IPS-18c (cell line): Measurements from ENCODE around the gene LMTK3.
"Not testable (repeated sequence)": the region's sequence is repeated elsewhere in the genome, so short reads cannot be mapped to it uniquely, and the experiment has no call there.

Experiments used
- H3K4me3 ChIP-seq: 2 replicates; pipeline ENCODE4 v1.7.0; 2013; ENCODE audit warnings: low read depth, mild to moderate bottlenecking, low read length, moderate library complexity; ENCODE audit not compliant: insufficient read depth
- H3K9me3 ChIP-seq: one replicate; pipeline ENCODE4 v1.6.1; 2013; ENCODE audit warnings: mild to moderate bottlenecking, low read length, moderate library complexity; ENCODE audit not compliant: control insufficient read depth, insufficient read depth

Gene LMTK3

DNA sequence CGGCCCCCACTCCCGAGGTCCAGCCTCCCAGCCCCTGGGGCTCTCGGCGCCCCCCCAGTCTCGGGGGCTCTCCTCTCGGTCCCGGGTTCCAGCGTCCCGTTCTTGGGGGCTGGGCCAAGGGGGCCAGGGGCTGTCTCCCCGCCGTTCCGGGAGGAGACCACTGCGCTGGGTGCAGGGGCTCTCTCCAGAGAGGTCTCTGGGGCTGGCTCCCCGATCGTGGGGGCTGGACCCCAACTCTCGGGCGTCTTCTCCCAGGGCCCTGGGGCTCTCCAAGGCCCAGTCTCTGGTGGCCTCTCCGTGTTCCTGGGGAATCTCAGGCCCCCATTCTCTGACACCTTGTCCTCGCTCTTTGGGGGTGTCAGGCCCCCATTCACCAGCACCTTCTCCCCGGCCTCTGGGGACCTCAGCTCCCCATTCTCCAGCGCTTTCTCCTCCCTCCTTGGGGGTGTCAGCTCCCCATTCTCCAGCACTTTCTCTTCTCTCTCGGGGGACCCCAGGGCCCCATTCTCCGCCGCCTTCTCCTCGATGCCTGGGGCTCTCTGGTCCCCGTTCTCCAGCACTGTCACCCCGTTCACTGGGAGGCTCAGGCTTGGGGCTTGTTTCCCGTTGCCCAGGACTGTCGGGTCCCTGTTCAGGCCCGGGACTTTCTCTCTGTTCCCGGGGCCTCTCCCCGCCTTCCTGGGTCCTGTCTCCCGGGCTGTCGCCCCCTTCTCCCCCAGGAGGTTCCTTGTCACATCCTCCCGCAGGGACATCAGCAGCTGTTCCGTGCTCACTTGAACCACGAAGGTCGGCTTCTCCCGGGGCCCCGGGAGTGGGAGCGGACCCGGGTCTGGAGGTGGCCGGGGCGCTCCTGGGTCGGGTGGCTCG, 13.7 kb downstream of the LMTK3 start:
- Histone ChIP-seq H3K9me3 (no peaks in the 10 kb centered on the region), H3K4me3 (no peak overlapping the region)

DNA sequence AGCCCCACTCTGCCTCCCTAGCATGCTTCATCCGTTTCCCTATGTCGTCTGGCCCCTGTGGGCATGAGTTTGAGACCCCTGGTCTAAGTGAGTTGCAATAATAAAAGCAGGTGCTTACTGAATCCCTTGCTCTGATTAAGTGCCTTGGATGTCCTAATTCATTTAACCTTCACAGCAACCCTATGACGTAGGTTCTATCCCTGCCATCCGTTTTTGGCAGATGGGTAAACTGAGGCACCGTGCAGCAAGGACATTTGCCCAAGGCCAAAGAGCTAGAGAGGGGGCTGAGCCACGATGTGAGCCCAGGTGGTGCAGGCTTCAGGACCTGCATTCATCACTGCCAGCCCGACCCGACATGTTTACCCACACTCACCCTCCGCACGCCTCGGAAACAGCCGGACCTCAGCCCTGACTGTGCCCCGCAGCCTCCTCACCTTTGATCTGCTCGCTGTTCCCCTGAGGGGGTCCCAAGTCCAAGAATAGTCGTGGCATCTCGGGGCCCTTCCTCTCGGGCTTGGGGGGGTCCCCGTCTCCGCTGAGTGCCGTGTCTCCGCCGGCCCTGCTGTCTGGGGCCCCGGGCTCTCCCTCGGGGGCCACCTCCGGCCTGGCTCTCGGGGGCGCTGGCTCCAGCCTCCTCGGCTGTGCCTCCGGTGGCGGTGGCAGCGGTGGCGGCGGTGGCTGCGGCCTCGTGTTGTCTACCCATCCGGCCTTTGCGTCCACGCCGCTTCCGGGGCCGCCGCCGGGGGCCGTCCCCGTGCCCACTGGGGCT, 14.5 kb downstream of the LMTK3 start:
- H3K4me3 ChIP-seq: no peak overlapping the region
- no peaks in the 10 kb centered on the region for H3K9me3 ChIP-seq

DNA sequence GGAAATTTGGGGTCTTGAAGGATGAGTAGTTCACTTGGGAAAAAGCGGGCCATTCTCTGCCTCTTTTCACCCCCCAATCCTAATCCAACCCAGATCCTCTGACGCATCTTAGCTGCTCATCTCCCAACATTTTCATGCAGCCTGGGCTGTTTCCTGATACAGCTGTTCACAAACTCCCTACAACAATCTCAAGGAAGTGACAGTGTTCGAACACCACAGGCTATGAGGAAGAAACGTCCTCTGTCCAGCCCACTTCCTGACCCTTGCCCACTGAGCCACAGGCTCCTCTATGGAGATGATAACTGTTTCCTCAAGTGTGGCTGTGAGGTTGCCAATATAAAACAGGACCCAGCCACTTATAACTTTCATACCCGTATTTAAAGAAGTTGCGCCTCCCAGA, 16.2 kb downstream of the LMTK3 start:
- H3K9me3 ChIP-seq: peaks cover 2% of the 10 kb centered on the region
- H3K4me3 ChIP-seq: no peak overlapping the region

DNA sequence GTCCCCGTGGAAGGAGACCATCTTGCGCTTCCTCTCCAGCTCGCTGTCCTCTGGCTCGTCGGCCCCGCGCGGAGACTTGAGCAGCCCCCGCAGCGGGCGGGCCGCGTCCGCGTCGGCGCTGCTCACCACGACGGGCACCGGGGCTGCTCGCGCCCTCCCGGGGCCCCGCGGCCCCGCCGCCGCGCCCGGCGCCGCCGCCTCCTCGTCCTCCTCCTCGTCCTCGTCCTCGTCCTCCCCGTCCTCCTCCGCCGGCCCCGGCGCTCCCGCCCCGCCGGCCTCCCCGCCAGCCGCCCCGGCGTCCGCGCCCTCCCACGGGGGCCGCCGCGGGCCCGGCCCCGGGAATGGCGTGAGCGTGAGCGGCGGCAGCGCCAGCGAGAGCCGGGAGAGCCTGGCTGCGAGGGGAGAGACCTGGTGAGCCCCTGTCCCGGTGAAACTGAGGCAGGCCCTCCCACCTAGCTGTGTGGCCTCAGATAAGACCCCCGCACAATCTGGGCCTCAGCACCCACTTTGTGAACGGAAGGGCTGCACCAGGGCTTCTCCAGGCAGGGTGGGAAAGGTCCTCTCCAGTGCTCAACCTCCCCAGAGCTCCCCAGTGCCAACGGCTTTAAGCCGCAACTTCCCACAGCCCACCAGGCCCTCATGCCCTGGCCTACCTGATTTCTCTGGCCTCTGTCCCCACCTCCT, 17.8 kb downstream of the LMTK3 start:
- peak overlapping the region; percentile 62 for H3K4me3 ChIP-seq

DNA sequence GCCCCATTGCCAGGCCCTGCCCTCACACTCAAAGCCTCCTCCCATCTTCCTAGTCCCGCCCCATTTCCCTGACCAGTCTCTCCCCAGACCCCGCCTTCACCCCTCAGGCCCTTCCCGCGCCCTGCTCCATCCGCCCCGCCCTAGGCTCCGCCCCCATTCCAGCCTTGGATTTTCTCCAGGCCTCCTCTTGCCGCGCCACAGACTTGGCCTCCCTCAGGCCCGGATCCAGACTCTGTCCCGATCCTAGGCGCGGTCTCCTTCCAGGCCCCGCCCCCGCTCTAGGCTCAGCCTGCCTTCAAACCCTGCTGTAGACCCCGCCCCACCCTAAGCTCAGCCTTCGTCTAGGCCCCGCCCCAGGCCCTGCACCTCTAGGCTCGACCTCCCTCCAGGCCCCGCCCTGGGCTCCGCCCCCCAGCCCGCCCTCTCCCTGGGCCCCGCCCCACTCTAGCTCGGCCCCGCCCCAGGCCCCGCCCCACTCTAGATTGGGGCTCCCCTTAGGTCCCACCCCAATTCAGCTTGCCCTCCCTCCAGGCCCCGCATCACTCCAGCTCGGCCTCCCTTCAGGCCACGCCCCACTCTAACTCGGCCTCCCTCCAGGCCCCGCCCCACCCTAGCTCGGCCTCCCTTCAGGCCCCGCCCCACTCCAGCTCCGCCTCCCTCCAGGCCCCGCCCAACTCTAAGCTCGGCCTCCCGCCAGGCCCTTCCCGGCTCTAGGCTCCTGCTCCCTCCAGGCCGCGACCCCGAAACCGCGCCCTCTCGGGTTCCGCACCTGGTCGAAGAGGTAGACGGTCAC, 18.5 kb downstream of the LMTK3 start:
- Histone ChIP-seq H3K4me3 (peak overlapping the region; percentile 62), H3K9me3 (peaks cover 2% of the 10 kb centered on the region)

More for the DNA sequence above, 17.8 kb downstream of the LMTK3 start:
- H3K9me3 ChIP-seq: peaks cover 2% of the 10 kb centered on the region

DNA sequence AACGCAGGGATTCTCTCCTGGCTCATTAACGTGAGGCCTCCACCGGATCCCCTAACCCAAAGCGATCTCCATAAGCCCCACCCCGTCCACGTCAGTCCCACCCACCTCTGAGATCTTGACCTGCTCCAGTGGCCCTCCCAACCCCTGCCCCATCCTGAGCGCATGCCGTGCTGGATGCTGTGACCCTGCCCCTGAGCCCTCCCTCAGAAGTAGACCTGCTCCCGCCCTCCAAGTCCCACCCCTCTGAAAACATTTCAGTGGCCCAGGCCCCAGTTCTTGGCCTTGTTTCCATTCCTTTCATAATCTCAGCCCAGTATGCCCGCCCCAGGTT, 19.9 kb downstream of the LMTK3 start:
- Histone ChIP-seq H3K4me3 (peak overlapping the region; percentile 47), H3K9me3 (peaks cover 2% of the 10 kb centered on the region)

DNA sequence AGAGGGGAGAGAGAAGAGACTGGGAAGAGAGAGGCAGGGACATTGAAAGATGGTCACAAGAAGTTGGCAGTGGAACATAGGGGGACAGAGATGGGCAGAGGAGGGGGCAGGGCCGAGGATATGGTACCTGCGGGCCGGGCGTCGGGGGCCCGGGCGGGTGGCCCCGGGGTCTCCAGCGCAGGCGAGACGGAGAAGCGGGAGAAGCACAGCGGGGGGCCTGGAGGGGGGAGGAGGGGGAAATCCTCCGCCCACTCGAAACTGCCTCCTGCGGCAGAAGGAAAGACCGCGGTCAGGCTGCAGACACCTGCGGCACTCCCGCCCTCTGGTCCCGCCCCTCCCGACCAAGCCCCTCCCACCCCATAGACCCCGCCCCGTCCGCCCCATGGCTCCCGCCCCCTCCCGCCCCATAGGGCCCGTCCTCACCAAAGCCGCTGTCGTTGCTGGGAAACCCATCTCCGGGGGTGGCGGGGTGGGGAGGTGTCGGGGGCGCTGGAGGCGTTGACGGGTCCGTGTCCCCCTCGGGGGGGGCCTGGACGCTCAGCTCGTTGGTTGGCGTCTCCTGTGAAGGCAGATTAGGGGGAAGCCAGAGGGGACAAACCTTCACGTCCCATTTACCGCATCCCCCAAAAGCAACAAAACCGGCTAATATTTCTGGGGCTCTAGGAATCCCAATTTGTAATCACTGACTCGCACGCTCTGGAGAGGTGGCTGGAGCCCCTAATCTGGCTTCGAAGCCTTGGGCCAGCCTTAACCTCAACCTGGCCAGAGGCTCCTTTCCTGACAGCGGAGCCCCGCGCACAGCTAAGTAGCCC, 20.4 kb downstream of the LMTK3 start:
- Histone ChIP-seq H3K9me3 (peaks cover 2% of the 10 kb centered on the region), H3K4me3 (peak overlapping the region; percentile 47)

DNA sequence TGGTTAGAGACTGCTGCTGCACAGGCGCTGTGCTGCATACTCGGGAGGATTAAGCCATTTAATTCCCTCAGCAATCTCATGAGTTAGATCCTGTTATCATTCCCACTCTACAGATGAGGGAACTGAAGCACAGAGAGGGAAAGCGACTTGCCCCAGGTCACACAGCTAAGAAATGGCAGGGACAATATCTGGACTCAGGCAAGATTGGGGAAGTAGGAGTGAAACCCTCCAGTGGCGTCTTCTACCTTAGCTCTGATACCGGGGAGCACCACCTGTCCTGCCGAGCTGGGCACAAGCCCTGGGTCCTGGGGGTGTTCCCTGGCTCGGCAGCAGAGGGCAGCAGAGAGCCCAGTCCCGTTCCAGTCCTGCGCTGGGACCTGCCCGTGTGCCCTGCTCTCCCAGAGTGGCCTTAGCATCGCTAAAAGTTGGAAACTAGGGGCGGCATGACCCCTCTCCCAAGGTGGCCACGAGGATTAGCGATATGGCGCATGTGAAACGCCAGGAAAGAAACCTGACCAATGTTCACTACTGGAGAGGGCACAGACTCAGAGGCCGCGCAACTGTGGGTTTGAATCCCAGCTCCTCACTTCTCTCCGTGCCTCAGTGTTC, 21.9 kb downstream of the LMTK3 start:
- no peak overlapping the region for H3K4me3 ChIP-seq

DNA sequence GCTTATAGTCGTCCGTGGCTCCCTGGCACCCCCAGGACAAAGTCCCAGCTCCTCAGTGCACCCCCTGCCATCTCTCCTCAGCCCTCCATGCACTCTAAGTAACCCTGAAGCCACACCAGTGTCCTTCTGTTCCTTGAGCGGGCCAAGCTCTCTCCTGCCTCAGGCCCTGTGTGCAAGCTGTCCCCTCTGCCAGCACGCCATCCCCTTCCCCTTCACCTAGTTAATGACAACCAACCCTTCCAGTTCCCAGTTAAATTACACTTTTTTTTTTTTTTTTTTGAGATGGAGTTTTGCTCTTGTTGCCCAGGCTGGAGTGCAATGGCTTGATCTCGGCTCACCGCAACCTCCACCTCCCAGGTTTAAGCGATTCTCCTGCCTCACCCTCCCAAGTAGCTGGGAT, 23.2 kb downstream of the LMTK3 start:
- H3K9me3 ChIP-seq, H3K4me3 ChIP-seq: not testable (repeated sequence)

More for the DNA sequence above, 21.9 kb downstream of the LMTK3 start:
- peaks cover 2% of the 10 kb centered on the region for H3K9me3 ChIP-seq

DNA sequence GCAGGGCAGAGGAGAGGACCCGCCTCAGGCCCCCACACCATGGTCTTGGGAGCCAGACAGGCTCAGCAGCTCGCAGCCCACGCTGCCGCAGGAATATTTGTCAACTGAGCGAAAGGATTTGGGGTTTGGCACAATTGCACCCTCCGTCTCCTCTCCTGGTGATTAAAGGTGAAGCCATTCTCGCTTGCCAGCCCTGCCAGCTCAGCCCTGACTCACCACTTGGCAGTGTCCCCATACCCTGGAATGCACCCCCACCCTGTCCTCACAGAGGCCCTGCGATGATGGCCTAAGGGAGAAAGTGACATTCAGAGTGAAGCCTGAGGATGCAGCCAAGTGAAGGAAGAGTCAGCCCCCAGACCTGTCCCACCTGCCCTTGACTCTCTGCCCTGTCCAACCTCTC, 23.7 kb downstream of the LMTK3 start:
- H3K4me3 ChIP-seq: no peak overlapping the region
- peaks cover 2% of the 10 kb centered on the region for H3K9me3 ChIP-seq

DNA sequence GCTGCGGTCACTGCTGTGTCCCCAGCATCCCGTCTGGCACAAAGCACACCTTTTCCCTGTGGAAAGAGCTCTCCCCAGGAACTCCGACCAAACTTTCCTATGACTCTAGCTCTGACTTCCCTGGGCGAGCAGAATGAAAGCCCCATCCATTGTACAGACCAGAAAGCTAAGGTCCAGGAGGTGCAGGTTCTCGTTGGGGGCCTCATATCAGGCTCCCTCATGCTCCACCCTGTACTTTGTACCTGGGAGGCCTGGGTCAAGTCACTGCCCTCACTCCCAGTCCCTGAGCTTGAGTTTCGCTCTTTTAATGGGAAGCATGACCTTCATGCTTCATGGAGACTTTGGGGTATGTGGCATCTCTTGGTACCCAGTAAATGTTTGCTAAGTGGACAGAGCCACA, 24.1 kb downstream of the LMTK3 start:
- no peak overlapping the region for H3K4me3 ChIP-seq

DNA sequence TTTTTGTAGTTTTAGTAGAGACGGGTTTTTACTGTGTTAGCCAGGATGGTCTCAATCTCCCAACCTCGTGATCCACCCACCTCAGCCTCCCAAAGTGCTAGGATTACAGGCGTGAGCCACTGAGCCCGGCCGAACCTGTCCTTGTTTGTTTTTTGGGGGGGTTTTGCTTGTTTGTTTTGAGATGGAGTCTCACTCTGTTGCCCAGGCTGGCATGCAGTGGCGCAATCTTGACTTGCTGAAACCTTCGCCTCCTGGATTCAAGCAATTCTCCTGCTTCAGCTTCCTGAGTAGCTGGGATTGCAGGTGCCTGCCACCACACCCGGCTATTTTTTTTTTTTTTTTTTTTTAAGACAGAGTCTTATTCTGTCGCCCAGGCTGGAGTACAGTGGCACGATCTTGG, 24.9 kb downstream of the LMTK3 start:
- H3K4me3 ChIP-seq, H3K9me3 ChIP-seq: not testable (repeated sequence)

More for the DNA sequence above, 24.1 kb downstream of the LMTK3 start:
- peaks cover 2% of the 10 kb centered on the region for H3K9me3 ChIP-seq

DNA sequence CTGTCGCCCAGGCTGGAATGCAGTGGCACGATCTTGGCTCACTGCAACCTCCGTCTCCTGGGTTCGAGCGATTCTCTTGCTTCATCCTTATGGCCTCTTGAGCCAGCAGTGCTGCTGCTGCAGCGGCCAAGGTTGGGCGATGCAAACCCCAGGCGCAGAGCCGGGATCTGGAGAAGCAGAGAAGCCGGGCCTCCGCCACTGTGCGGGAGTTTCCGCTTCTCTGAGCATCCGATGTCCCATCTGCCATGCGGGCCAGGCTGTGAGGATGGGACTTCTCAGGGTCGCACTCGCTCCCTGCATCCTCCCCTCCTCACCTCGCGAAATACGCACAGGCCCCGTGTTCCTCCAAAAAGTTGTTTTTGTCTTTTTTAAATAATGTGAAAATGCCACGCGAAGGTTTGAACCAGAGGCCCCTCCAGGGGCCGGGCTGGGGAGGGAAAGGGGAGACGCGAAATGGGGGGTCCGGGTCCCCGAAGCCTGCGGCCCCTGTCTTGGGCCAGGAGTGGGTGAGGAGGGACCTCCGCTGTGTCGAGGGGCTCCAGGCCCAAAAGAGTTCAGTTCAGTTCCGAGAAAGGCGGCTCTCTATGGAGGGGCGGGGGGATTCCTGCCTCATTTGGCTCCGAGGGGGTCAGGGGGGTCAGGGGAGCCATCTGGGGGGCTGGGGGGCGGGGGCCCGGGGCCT, 26.6 kb downstream of the LMTK3 start:
- H3K4me3 ChIP-seq: no peak overlapping the region
- H3K9me3 ChIP-seq: no peaks in the 10 kb centered on the region

DNA sequence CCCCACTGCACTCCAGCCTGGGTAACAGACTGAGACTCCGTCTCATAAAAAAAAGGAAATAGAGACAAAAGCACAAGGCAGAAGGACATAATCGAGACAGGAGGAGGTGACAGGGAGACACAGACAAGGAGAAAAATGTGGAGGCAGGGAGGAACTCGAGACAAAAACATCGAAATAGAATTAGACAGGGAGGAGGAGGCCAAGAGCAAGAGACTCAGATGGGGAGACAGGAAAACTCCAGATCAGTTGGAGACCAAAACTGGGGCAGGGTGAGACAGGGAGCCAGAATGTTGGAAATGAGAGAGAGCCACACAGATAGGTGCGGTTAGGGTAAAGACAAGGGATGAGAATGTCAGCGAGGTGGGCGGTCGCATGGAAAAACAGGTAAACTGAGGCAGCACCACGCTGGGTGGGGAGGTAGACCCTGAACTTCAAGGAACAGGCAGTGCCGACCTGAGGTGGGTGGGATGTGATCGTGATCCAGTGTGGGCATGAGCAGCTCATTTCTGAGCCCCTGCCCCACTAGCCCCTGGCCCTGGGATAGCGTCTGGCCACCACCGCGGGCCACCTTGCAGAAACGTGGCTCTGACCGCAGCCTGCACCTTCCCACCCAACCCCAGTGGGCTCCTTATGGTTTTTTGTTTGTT, 27.3 kb downstream of the LMTK3 start:
- H3K4me3 ChIP-seq: no peak overlapping the region
- no peaks in the 10 kb centered on the region for H3K9me3 ChIP-seq

DNA sequence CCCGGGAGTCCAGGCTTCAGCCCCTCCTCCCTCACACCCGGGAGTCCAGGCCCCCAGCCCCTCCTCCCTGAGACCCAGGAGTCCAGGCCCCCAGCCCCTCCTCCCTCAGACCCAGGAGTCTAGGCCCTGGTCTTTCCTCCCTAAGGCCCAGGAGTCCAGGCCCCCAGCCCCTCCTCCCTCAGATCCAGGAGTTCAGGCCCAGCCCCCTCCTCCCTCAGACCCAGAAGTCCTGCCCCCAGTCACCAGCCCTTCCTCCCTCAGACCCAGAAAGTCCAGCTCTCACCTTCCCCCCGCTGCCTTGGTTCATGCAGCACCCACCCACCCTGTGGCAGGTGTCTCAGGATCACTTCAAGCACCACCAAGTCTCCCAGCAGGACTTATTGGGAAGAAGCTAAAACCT, 28.3 kb downstream of the LMTK3 start:
- no peaks in the 10 kb centered on the region for H3K9me3 ChIP-seq

More for the DNA sequence above, 28.3 kb downstream of the LMTK3 start:
- no peak overlapping the region for H3K4me3 ChIP-seq
